Gastroesophageal sphincter (tissue), 4 donors: ENCODE measurements around the gene BPHL. TPM values are rescaled to one million over a fixed set of nuclear protein-coding genes. Genes with fewer than 3 reads are reported as not detected.

Experiments used
- ATAC-seq: fragments of 150-250 bp; one replicate; pipeline ENCODE4 v1.9.1; 2016; ENCODE audit warnings: mild to moderate bottlenecking, moderate library complexity
- H3K27ac ChIP-seq, 4 donors: fragments of 200-600 bp; sonication (generic) in 3 of 4; 1 replicate in 3 of 4; 2 replicates in 1 of 4; pipeline ENCODE4 v1.5.1; 2016 to 2019
- H3K27me3 ChIP-seq: fragments of 200-600 bp; sonication (generic); one replicate; pipeline ENCODE4 v1.5.1; 2019
- H3K36me3 ChIP-seq, 2 donors: fragments of 200-600 bp; sonication (generic); one replicate each; pipeline ENCODE4 v1.5.1; 2019; ENCODE audit warnings: control low read depth in 1 of 2
- H3K4me1 ChIP-seq, 3 donors: fragments of 200-600 bp; sonication (generic); 1 replicate in 2 of 3; 2 replicates in 1 of 3; pipeline ENCODE4 v1.5.1; 2016 to 2019; ENCODE audit warnings: control low read depth in 2 of 3
- H3K4me3 ChIP-seq, 2 donors: fragments of 200-600 bp; sonication (generic); one replicate each; pipeline ENCODE4 v1.5.1; 2019; ENCODE audit warnings: mild to moderate bottlenecking in 1 of 2, moderate library complexity in 1 of 2
- H3K9me3 ChIP-seq, 3 donors: fragments of 200-600 bp; sonication (generic); one replicate each; pipeline ENCODE4 v1.5.1; 2017 to 2019; ENCODE audit warnings: control low read depth in 2 of 3
- CTCF ChIP-seq, 4 experiments: fragments of 200-600 bp in 2 of 4; fragments of 450-650 bp in 2 of 4; sonication (generic) in 1 of 4; IDR thresholded peaks; one replicate each; pipeline ENCODE4 v1.5.1; 2017 to 2019; ENCODE audit warnings: antibody characterized with exemption in 4 of 4, mild to moderate bottlenecking in 2 of 4, moderate library complexity in 2 of 4
- EP300 ChIP-seq: sonication (generic); formaldehyde crosslinking; IDR thresholded peaks from one replicate; pipeline ENCODE4 v1.6.1; 2017; ENCODE audit warnings: antibody characterized with exemption, mild to moderate bottlenecking
- POLR2A ChIP-seq, 2 donors: fragments of 450-650 bp; IDR thresholded peaks; one replicate each; pipeline ENCODE4 v1.6.1; 2017; ENCODE audit warnings: antibody characterized with exemption in 2 of 2, mild to moderate bottlenecking in 2 of 2, moderate library complexity in 1 of 2
- POLR2AphosphoS5 ChIP-seq: sonication (generic); formaldehyde crosslinking; IDR thresholded peaks from one replicate; pipeline ENCODE4 v1.6.1; 2017; ENCODE audit warnings: antibody characterized with exemption
- WGBS, 2 donors: methylation state at CpG; one replicate each; pipeline ENCODE4 v1.1.5; 2018; ENCODE audit warnings: low coverage in 1 of 2; 5-methylcytosine and 5-hydroxymethylcytosine counted together
- total RNA-seq, 4 donors: library from RNA; depleted of rRNA; stranded (reverse); fragments of >200 nt; gene quantifications; one replicate each; pipeline ENCODE4 v1.1.0, GENCODE V29; 2016

The BPHL gene
- total RNA-seq, 4 donors from 2014 or later, result 4.8 to 16.6 (median 6.5) TPM

- 86 to 90% methylated on average over 2 to 5 of the region's 20 CpGs for WGBS, 2 donors
- Histone ChIP-seq H3K9me3 (no peaks in the 10 kb centered on the region), H3K4me1 (peaks cover 0 to 10% (median 0%) of the 10 kb centered on the region in 3 donors), H3K27me3 (no peaks in the 10 kb centered on the region), H3K36me3 (peaks cover 0 to 85% of the 10 kb centered on the region in 2 donors), H3K4me3 (no peak overlapping the region), H3K27ac (no peak overlapping the region)
- TF ChIP-seq EP300, result no peak
- no peak for TF ChIP-seq CTCF (IDR thresholded peaks at IDR 0.05)
- TF ChIP-seq POLR2A (IDR thresholded peaks at IDR 0.05), result no peak
- TF ChIP-seq POLR2AphosphoS5, result no peak
- ATAC-seq, result no peak
These were observed 21.7 kb downstream of the BPHL start for GRCh38 chr6:3140201-3140600.

GRCh38 chr6:3142536-3142935, 24.0 kb downstream of the BPHL start:
- H3K27me3 ChIP-seq, result no peaks in the 10 kb centered on the region
- peaks cover 0 to 10% (median 0%) of the 10 kb centered on the region in 3 donors for H3K4me1 ChIP-seq
- peaks cover 0 to 69% of the 10 kb centered on the region in 2 donors for H3K36me3 ChIP-seq
- ATAC-seq, result no peak
- no peak overlapping the region for H3K4me3 ChIP-seq
- no peak overlapping the region for H3K27ac ChIP-seq
- H3K9me3 ChIP-seq, result no peaks in the 10 kb centered on the region
- TF ChIP-seq CTCF (IDR thresholded peaks at IDR 0.05), result no peak
- no peak for TF ChIP-seq POLR2AphosphoS5
- TF ChIP-seq EP300, result no peak
- no peak for TF ChIP-seq POLR2A (IDR thresholded peaks at IDR 0.05)

GRCh38 chr6:3143158-3143557, 24.6 kb downstream of the BPHL start:
- WGBS, 2 donors, result 77 to 86% methylated on average over 4 to 6 of the region's 6 CpGs
- peaks cover 0 to 69% of the 10 kb centered on the region in 2 donors for H3K36me3 ChIP-seq
- H3K4me3 ChIP-seq, result no peak overlapping the region
- no peaks in the 10 kb centered on the region for H3K9me3 ChIP-seq
- no peak overlapping the region for H3K27ac ChIP-seq
- no peak for ATAC-seq
- no peak for TF ChIP-seq POLR2AphosphoS5
- no peak for TF ChIP-seq POLR2A (IDR thresholded peaks at IDR 0.05)
- no peak for TF ChIP-seq EP300
- no peak for TF ChIP-seq CTCF (IDR thresholded peaks at IDR 0.05)
- peaks cover 0 to 10% (median 0%) of the 10 kb centered on the region in 3 donors for H3K4me1 ChIP-seq
- no peaks in the 10 kb centered on the region for H3K27me3 ChIP-seq

GRCh38 chr6:3144571-3144970, 26.1 kb downstream of the BPHL start:
- no peak for ATAC-seq
- 53 to 94% methylated on average over 3 of the region's 8 CpGs for WGBS, 2 donors
- Histone ChIP-seq H3K4me3 (no peak overlapping the region), H3K4me1 (no peaks in the 10 kb centered on the region), H3K27ac (no peak overlapping the region), H3K36me3 (peaks cover 0 to 68% of the 10 kb centered on the region in 2 donors), H3K9me3 (no peaks in the 10 kb centered on the region), H3K27me3 (no peaks in the 10 kb centered on the region)
- TF ChIP-seq EP300, result no peak
- TF ChIP-seq POLR2AphosphoS5, result no peak
- no peak for TF ChIP-seq CTCF (IDR thresholded peaks at IDR 0.05)
- no peak for TF ChIP-seq POLR2A (IDR thresholded peaks at IDR 0.05)

GRCh38 chr6:3147914-3148757, 29.6 kb downstream of the BPHL start:
- no peak overlapping the region for H3K27ac ChIP-seq
- H3K9me3 ChIP-seq, result no peaks in the 10 kb centered on the region
- peaks cover 0 to 51% of the 10 kb centered on the region in 2 donors for H3K36me3 ChIP-seq
- no peak for ATAC-seq
- H3K4me1 ChIP-seq, result no peaks in the 10 kb centered on the region
- no peaks in the 10 kb centered on the region for H3K27me3 ChIP-seq
- no peak overlapping the region for H3K4me3 ChIP-seq
- WGBS, 2 donors, result 100% methylated on average over 2 to 3 of the region's 6 CpGs
- TF ChIP-seq POLR2AphosphoS5 (no peak), CTCF (IDR thresholded peaks at IDR 0.05) (no peak), EP300 (no peak), POLR2A (IDR thresholded peaks at IDR 0.05) (no peak)
